Bronchial epithelial cell (primary cell): ENCODE results near the gene AKAP8. TPM values are rescaled to one million over a fixed set of nuclear protein-coding genes. Genes with fewer than 3 reads are reported as not detected.

Experiments used
- DNase-seq: peaks from one replicate; pipeline ENCODE4 v3.0.0-alpha.2; 2010; ENCODE audit warnings: low read depth
- FAIRE-seq: peaks from 2 replicates; lab custom pipeline; 2011; peaks lifted over from hg19 to GRCh38; lab: Jason Lieb, UNC
- H3K27me3 ChIP-seq: 2 replicates; pipeline ENCODE4 v1.5.1; 2011; ENCODE audit warnings: low read length; ENCODE audit not compliant: control insufficient read depth, insufficient read depth
- H3K36me3 ChIP-seq: 2 replicates; pipeline ENCODE4 v1.5.1; 2011; ENCODE audit warnings: low read length; ENCODE audit not compliant: control insufficient read depth, insufficient read depth
- H3K4me3 ChIP-seq: 2 replicates; pipeline ENCODE4 v1.5.1; 2011; ENCODE audit warnings: mild to moderate bottlenecking, low read depth, low read length, control low read depth
- CTCF ChIP-seq: IDR thresholded peaks from 2 replicates; pipeline ENCODE4 v1.5.1; 2011; ENCODE audit warnings: mild to moderate bottlenecking, moderate library complexity, low read length, control low read depth, inconsistent platforms; ENCODE audit not compliant: insufficient read depth, severe bottlenecking
- total RNA-seq: library from RNA; depleted of rRNA; stranded (reverse); fragments of >200 nt; gene quantifications from 2 replicates; pipeline ENCODE4 v1.2.1, GENCODE V29; 2014

Gene AKAP8
- total RNA-seq, 1 donor from 2014 or later: 16.8 TPM

- peaks cover 53% of the 10 kb centered on the region for H3K36me3 ChIP-seq
- TF ChIP-seq CTCF: no peak
- FAIRE-seq: no peak
- H3K4me3 ChIP-seq: no peak overlapping the region
- H3K27me3 ChIP-seq: no peaks in the 10 kb centered on the region
- DNase-seq: no peak
Measured at GRCh38 chr19:15401397-15401710, 21.8 kb upstream of the AKAP8 start.

GRCh38 chr19:15400521-15401396 lies 21.2 kb upstream of the AKAP8 start:
- TF ChIP-seq CTCF: no peak
- no peak overlapping the region for H3K4me3 ChIP-seq
- no peak for DNase-seq
- no peak for FAIRE-seq
- H3K36me3 ChIP-seq: peaks cover 52% of the 10 kb centered on the region
- no peaks in the 10 kb centered on the region for H3K27me3 ChIP-seq

GRCh38 chr19:15399635-15400034 lies 20.0 kb upstream of the AKAP8 start:
- DNase-seq (no peak), FAIRE-seq (no peak)
- Histone ChIP-seq H3K27me3 (no peaks in the 10 kb centered on the region), H3K4me3 (no peak overlapping the region), H3K36me3 (peaks cover 51% of the 10 kb centered on the region)
- TF ChIP-seq CTCF: no peak

GRCh38 chr19:15399234-15399515 lies 19.6 kb upstream of the AKAP8 start:
- H3K36me3 ChIP-seq: peaks cover 51% of the 10 kb centered on the region
- no peak overlapping the region for H3K4me3 ChIP-seq
- FAIRE-seq (no peak), DNase-seq (no peak)
- no peak for TF ChIP-seq CTCF
- H3K27me3 ChIP-seq: no peaks in the 10 kb centered on the region

GRCh38 chr19:15398501-15399233 lies 19.1 kb upstream of the AKAP8 start:
- H3K36me3 ChIP-seq: peaks cover 50% of the 10 kb centered on the region
- DNase-seq (no peak), FAIRE-seq (no peak)
- H3K4me3 ChIP-seq: no peak overlapping the region
- no peaks in the 10 kb centered on the region for H3K27me3 ChIP-seq
- TF ChIP-seq CTCF: no peak

GRCh38 chr19:15397782-15398181 lies 18.2 kb upstream of the AKAP8 start:
- FAIRE-seq (no peak), DNase-seq (no peak)
- TF ChIP-seq CTCF: no peak
- Histone ChIP-seq H3K36me3 (peaks cover 42% of the 10 kb centered on the region), H3K27me3 (no peaks in the 10 kb centered on the region), H3K4me3 (no peak overlapping the region)
